CD4-positive, alpha-beta memory T cell (primary cell): ENCODE results near the gene PTPRG. TPM values are rescaled to one million over a fixed set of nuclear protein-coding genes. Genes with fewer than 3 reads are reported as not detected.

Experiments
- CTCF ChIA-PET: fragments of 350-600 bp; sonication (Branson Sonifier 250); formaldehyde crosslinking; loops from one replicate; lab custom pipeline; 2021; ENCODE audit warnings: inconsistent platforms; ENCODE audit not compliant: partially characterized antibody; lab: Charles Lee
- POLR2A ChIA-PET: fragments of 350-600 bp; sonication (Branson Sonifier 250); formaldehyde crosslinking; loops from one replicate; lab custom pipeline; 2021; ENCODE audit not compliant: partially characterized antibody; lab: Charles Lee
- DNase-seq, 5 donors: peaks; one replicate each; pipeline versions ENCODE4 v3.0.0 to v3.0.0-alpha.2; 2020 to 2022; ENCODE audit warnings: mixed read lengths in 1 of 5
- H3K27ac ChIP-seq: one replicate; pipeline ENCODE4 v1.7.0; 2013; ENCODE audit warnings: low read depth, low read length
- H3K27me3 ChIP-seq: 2 replicates; pipeline ENCODE4 v1.7.0; 2013; ENCODE audit warnings: mild to moderate bottlenecking, low read length, moderate library complexity; ENCODE audit not compliant: insufficient read depth
- H3K36me3 ChIP-seq: 2 replicates; pipeline ENCODE4 v1.7.0; 2013; ENCODE audit warnings: mild to moderate bottlenecking, low read length, moderate library complexity; ENCODE audit not compliant: insufficient read depth
- H3K4me1 ChIP-seq: 2 replicates; pipeline ENCODE4 v1.7.0; 2013; ENCODE audit warnings: mild to moderate bottlenecking, low read length, moderate library complexity; ENCODE audit not compliant: insufficient read depth
- H3K4me3 ChIP-seq, 2 donors: one replicate each; pipeline ENCODE4 v1.7.0; 2013; ENCODE audit warnings: low read length in 2 of 2, mild to moderate bottlenecking in 1 of 2
- H3K9me3 ChIP-seq, 2 donors: one replicate each; pipeline ENCODE4 v1.7.0; 2013; ENCODE audit warnings: low read length in 2 of 2, control low read depth in 1 of 2; ENCODE audit not compliant: control insufficient read depth in 1 of 2
- H3K27ac Mint-ChIP-seq, 7 donors: one replicate each; pipeline ENCODE4 v1.8.0; 2020 to 2021; ENCODE audit warnings: mixed read lengths in 7 of 7, mild to moderate bottlenecking in 6 of 7, inconsistent platforms in 3 of 7, moderate library complexity in 3 of 7
- H3K27me3 Mint-ChIP-seq, 2 donors: one replicate each; pipeline ENCODE4 v1.8.0; 2020 to 2021; ENCODE audit warnings: mixed read lengths in 2 of 2
- H3K36me3 Mint-ChIP-seq, 2 donors: one replicate each; pipeline ENCODE4 v1.8.0; 2020 to 2021; ENCODE audit warnings: mixed read lengths in 2 of 2, inconsistent platforms in 1 of 2, mild to moderate bottlenecking in 1 of 2
- H3K4me1 Mint-ChIP-seq, 4 donors: one replicate each; pipeline ENCODE4 v1.8.0; 2020 to 2021; ENCODE audit warnings: mixed read lengths in 4 of 4, mild to moderate bottlenecking in 1 of 4
- H3K4me3 Mint-ChIP-seq, 8 donors: one replicate each; pipeline ENCODE4 v1.8.0; 2020 to 2021; ENCODE audit warnings: mixed read lengths in 8 of 8, mild to moderate bottlenecking in 7 of 8, moderate library complexity in 6 of 8, inconsistent platforms in 3 of 8
- H3K9me3 Mint-ChIP-seq, 8 donors: one replicate each; pipeline ENCODE4 v1.8.0; 2020 to 2021; ENCODE audit warnings: mixed read lengths in 8 of 8, mild to moderate bottlenecking in 5 of 8, inconsistent platforms in 3 of 8, moderate library complexity in 1 of 8
- intact Hi-C: fragments of 100-400 bp; cut with micrococcal nuclease; formaldehyde crosslinking; loops from one replicate; pipeline ENCODE4 v1.15.1; 2023
- polyA plus RNA-seq, 2 donors: library from polyadenylated mRNA; unstranded; fragments of 300-500 nt; fragmentation: Illumina TruSeq; gene quantifications; one replicate each; pipeline ENCODE4 v1.2.3, GENCODE V29; 2021
- total RNA-seq, 2 experiments: library from RNA; stranded (reverse); gene quantifications; one replicate each; pipeline ENCODE4 v1.2.3, GENCODE V29; 2021

Gene PTPRG
- total and polyA plus RNA-seq, 4 experiments from 2014 or later: not detected

- Mint-ChIP-seq H3K4me3 (no peak overlapping the region), H3K4me1 (no peaks in the 10 kb centered on the region), H3K36me3 (no peaks in the 10 kb centered on the region), H3K9me3 (peaks cover 0 to 5% (median under 1%) of the 10 kb centered on the region in 8 donors), H3K27ac (no peak overlapping the region), H3K27me3 (no peaks in the 10 kb centered on the region)
- H3K4me1 ChIP-seq: no peaks in the 10 kb centered on the region
- no peaks in the 10 kb centered on the region for H3K36me3 ChIP-seq
- intact Hi-C loops: no loop called here
- H3K4me3 ChIP-seq: no peak overlapping the region
- H3K27ac ChIP-seq: no peak overlapping the region
- POLR2A ChIA-PET: no interaction called here
- DNase-seq: no peak
- no peaks in the 10 kb centered on the region for H3K9me3 ChIP-seq
- CTCF ChIA-PET: no interaction called here
- H3K27me3 ChIP-seq: no peaks in the 10 kb centered on the region
Measured at GRCh38 chr3:61629442-61629841, 68.1 kb downstream of the PTPRG start.

DNA sequence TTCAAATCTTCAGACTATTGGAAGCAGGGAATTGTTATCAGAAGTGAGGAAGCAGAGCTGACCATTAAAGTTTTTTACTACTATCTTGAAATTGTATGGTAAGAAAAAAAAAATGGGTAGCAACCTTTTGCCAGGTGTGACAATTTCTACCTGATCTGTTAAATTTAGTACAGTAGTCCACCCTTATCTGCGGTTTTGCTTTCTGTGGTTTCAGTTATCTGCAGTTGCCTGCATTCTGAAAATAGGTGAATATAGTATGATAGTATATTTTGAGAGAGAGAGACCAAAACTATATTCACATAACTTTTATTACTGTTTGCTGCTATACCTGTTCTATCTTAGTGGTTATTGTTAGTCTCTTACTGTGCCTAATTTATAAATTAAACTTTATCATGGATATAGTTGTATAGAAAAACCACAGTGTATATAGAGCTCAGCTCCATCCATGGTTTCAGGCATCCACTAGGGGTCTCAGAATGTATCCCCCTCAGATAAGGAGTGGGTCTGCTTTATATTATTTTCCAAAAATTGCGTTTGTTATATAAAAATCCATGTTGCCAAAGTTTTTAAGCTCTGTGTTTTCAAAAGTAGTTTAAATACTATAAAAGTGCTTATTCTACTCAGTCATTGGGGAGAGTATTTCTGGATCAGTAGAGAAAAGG lies 69.9 kb downstream of the PTPRG start:
- intact Hi-C loops: no loop called here
- POLR2A ChIA-PET: no interaction called here
- H3K27ac Mint-ChIP-seq: no peak overlapping the region

DNA sequence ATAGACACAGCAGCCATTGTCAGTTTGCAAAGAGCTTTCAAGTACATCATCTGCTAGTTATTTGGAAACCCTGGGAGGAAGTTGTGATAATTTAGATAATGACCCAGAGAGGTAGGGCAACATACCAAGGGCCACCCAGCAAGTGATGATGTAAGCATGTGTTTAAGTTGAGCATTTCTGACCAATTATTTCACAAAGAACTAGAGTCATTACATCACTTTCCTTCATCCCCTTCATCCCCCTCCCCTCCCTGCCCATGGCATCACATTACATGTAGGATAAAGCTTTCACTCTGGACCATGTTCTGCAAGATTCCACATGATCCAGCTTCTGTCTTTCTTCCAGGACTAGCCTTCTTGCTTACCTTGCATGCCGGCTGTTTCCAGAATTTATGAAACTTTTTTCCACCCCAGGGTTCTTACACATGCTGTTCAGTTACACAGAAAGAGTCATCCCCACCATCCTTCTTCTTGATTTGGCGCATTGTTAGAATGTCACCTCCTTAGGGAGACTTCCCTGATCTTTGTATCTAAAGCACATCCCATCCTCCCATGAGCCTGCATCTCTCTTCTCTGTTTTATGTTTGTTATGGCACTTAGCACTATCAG lies 71.3 kb downstream of the PTPRG start:
- no peaks in the 10 kb centered on the region for H3K4me1 Mint-ChIP-seq
- no peaks in the 10 kb centered on the region for H3K36me3 Mint-ChIP-seq
- H3K27ac Mint-ChIP-seq: no peak overlapping the region
- ChIA-PET CTCF (no interaction called here), POLR2A (no interaction called here)
- Histone ChIP-seq H3K36me3 (no peaks in the 10 kb centered on the region), H3K27me3 (no peaks in the 10 kb centered on the region), H3K4me1 (no peaks in the 10 kb centered on the region), H3K9me3 (no peaks in the 10 kb centered on the region), H3K27ac (no peak overlapping the region), H3K4me3 (no peak overlapping the region)
- H3K4me3 Mint-ChIP-seq: no peak overlapping the region
- intact Hi-C loops: no loop called here
- H3K9me3 Mint-ChIP-seq: peaks cover 0 to 3% (median 0%) of the 10 kb centered on the region in 8 donors
- no peaks in the 10 kb centered on the region for H3K27me3 Mint-ChIP-seq
- no peak for DNase-seq

More for the DNA sequence above, 69.9 kb downstream of the PTPRG start:
- DNase-seq: no peak
- Mint-ChIP-seq H3K36me3 (no peaks in the 10 kb centered on the region), H3K27me3 (no peaks in the 10 kb centered on the region), H3K4me1 (no peaks in the 10 kb centered on the region), H3K9me3 (peaks cover 0 to 3% (median 0%) of the 10 kb centered on the region in 8 donors), H3K4me3 (no peak overlapping the region)
- H3K4me3 ChIP-seq: no peak overlapping the region
- H3K27ac ChIP-seq: no peak overlapping the region
- H3K4me1 ChIP-seq: no peaks in the 10 kb centered on the region
- no peaks in the 10 kb centered on the region for H3K9me3 ChIP-seq
- no peaks in the 10 kb centered on the region for H3K27me3 ChIP-seq
- CTCF ChIA-PET: no interaction called here
- H3K36me3 ChIP-seq: no peaks in the 10 kb centered on the region

DNA sequence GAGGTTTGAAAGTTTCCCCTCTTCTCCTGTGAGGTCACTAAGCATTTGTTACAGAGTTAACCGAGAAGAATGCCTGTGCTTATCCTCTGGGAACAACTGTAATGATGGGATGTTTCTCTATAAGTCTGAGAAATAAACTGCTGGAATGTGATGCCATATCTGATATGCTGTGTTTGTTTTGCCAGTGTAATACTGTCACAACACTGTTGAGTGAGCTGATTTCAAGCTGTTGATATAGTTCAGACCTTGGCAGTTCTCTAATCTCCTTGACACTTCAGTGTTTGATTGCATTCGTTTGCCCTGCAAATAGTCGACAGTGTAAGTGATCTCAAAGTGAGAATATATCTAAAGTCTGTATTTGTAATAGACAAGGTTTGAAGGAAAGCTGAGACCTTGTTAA lies 73.3 kb downstream of the PTPRG start:
- Mint-ChIP-seq H3K36me3 (no peaks in the 10 kb centered on the region), H3K27ac (no peak overlapping the region)

DNA sequence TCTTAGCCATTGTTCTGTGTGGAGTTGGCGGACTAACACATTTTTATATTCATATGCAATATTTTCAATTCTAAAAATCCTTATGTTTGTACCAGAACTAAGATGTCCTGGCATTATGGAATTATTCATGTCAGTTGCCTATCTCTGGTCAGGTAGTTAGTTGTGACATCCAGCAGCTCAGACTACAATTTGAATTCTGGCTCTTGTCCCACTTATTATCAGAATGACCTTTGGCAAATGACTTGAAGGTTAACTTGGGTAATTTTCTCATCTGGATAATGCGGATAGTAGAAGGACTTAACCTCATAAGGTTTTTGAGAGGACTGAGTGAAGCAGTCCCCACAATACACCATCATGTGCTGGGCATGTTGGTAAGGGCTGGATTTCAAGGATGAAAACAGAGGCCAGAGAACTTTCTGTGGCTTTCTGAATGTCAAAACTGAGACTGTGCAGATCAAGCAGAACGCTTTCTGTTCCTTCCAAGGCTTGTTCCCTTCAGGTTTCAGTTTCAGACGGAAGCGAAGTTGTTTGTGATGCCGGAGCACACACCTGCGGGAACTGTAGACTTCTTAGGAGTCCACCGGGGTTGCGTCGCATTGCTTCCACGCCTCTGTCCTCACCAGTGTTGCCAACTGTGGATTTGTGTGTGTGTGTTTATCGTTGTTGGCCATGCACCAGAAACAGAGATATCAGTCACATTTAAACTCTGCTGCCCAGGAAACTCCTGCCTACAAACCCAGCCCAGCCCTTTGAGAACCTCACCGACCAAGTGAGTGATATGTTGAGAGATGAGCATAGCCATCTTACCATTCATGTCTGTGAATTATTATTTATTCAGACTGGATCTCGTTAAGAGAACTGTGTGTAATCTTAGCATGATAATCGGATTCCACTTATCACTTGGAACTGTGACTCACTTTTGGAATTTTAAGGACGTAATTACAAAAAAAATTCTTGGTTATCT lies 76.0 kb downstream of the PTPRG start:
- H3K27me3 ChIP-seq: no peaks in the 10 kb centered on the region
- intact Hi-C loops: no loop called here
- Mint-ChIP-seq H3K4me1 (no peaks in the 10 kb centered on the region), H3K36me3 (no peaks in the 10 kb centered on the region), H3K27me3 (no peaks in the 10 kb centered on the region), H3K9me3 (peaks cover 0 to 5% (median 0%) of the 10 kb centered on the region in 8 donors), H3K4me3 (no peak overlapping the region), H3K27ac (no peak overlapping the region)
- no peak overlapping the region for H3K27ac ChIP-seq
- no peak overlapping the region for H3K4me3 ChIP-seq
- CTCF ChIA-PET: no interaction called here
- no peak for DNase-seq
- H3K4me1 ChIP-seq: no peaks in the 10 kb centered on the region
- no peaks in the 10 kb centered on the region for H3K36me3 ChIP-seq
- POLR2A ChIA-PET: no interaction called here
- H3K9me3 ChIP-seq: no peaks in the 10 kb centered on the region

More for the DNA sequence above, 73.3 kb downstream of the PTPRG start:
- CTCF ChIA-PET: no interaction called here
- no peaks in the 10 kb centered on the region for H3K36me3 ChIP-seq
- Mint-ChIP-seq H3K4me1 (no peaks in the 10 kb centered on the region), H3K9me3 (peaks cover 0 to 5% (median 0%) of the 10 kb centered on the region in 8 donors), H3K4me3 (no peak overlapping the region), H3K27me3 (no peaks in the 10 kb centered on the region)
- H3K27ac ChIP-seq: no peak overlapping the region
- H3K4me1 ChIP-seq: no peaks in the 10 kb centered on the region
- H3K4me3 ChIP-seq: no peak overlapping the region
- H3K27me3 ChIP-seq: no peaks in the 10 kb centered on the region
- no peaks in the 10 kb centered on the region for H3K9me3 ChIP-seq
- POLR2A ChIA-PET: no interaction called here
- intact Hi-C loops: no loop called here
- no peak for DNase-seq

GRCh38 chr3:61638741-61639140 lies 77.4 kb downstream of the PTPRG start:
- DNase-seq: no peak
- ChIA-PET CTCF (no interaction called here), POLR2A (no interaction called here)
- Histone ChIP-seq H3K27ac (no peak overlapping the region), H3K36me3 (no peaks in the 10 kb centered on the region), H3K27me3 (no peaks in the 10 kb centered on the region), H3K4me1 (no peaks in the 10 kb centered on the region), H3K4me3 (no peak overlapping the region), H3K9me3 (no peaks in the 10 kb centered on the region)
- intact Hi-C loops: no loop called here
- Mint-ChIP-seq H3K27me3 (no peaks in the 10 kb centered on the region), H3K9me3 (peaks cover 0 to 4% (median 0%) of the 10 kb centered on the region in 8 donors), H3K4me3 (no peak overlapping the region), H3K36me3 (no peaks in the 10 kb centered on the region), H3K27ac (no peak overlapping the region), H3K4me1 (no peaks in the 10 kb centered on the region)

DNA sequence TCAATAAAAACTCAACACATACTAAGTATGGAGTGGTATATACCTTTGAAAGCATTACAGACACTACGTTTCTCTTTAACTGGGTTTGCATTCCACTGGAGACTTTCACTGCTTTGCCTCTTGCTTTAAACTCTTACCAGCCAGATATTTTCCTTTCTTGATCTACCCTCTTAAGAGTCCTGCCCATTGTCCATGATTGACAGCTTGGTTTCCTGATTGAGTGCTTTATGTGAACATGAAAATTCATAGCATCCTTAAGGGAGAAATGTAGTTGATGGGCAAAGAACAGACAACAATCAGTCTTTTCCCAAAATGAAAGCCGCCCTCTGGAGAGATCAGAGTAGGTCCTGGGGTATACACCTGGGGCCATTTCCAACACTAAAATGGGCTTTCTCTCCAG lies 78.6 kb downstream of the PTPRG start:
- intact Hi-C loops: no loop called here
- H3K4me1 Mint-ChIP-seq: no peaks in the 10 kb centered on the region
- no peak overlapping the region for H3K27ac Mint-ChIP-seq
- DNase-seq: no peak
- no peak overlapping the region for H3K4me3 ChIP-seq
- no peaks in the 10 kb centered on the region for H3K27me3 ChIP-seq
- no peaks in the 10 kb centered on the region for H3K36me3 Mint-ChIP-seq
- CTCF ChIA-PET: no interaction called here
- H3K4me3 Mint-ChIP-seq: no peak overlapping the region
- POLR2A ChIA-PET: no interaction called here
- H3K27me3 Mint-ChIP-seq: no peaks in the 10 kb centered on the region
- no peak overlapping the region for H3K27ac ChIP-seq
- H3K36me3 ChIP-seq: no peaks in the 10 kb centered on the region
- H3K9me3 Mint-ChIP-seq: peaks cover 0 to 4% (median 0%) of the 10 kb centered on the region in 8 donors
- H3K4me1 ChIP-seq: no peaks in the 10 kb centered on the region
- H3K9me3 ChIP-seq: no peaks in the 10 kb centered on the region
